GM18870 (cell line): ENCODE measurements around the gene ADCY6.
A peak's percentile ranks its signal among the peaks of the same experiment; 100 is the strongest.

ENCODE experiments used
- ATAC-seq: cut with Tn5 transposase; IDR thresholded peaks from one replicate; pipeline ENCODE4 v1.9.1; 2021; ENCODE audit warnings: moderate library complexity; ENCODE audit not compliant: unreplicated experiment

ADCY6 gene

GRCh38 chr12:48816143-48816854 is 27.4 kb upstream of the ADCY6 start:
- no peak for ATAC-seq

GRCh38 chr12:48815126-48816110 is 26.5 kb upstream of the ADCY6 start:
- ATAC-seq: no peak

GRCh38 chr12:48814262-48815125 is 25.6 kb upstream of the ADCY6 start:
- peak; percentile 52 for ATAC-seq

- ATAC-seq: no peak
These were observed 24.8 kb upstream of the ADCY6 start for GRCh38 chr12:48813465-48814261.

- ATAC-seq: no peak
These were observed 23.5 kb upstream of the ADCY6 start for GRCh38 chr12:48812389-48812788.

GRCh38 chr12:48811437-48812090 is 22.7 kb upstream of the ADCY6 start:
- ATAC-seq: no peak

GRCh38 chr12:48810903-48811431 is 22.1 kb upstream of the ADCY6 start:
- no peak for ATAC-seq

- ATAC-seq: no peak
These were observed 19.1 kb upstream of the ADCY6 start for GRCh38 chr12:48807981-48808380.

- ATAC-seq: no peak
These were observed 14.8 kb upstream of the ADCY6 start for GRCh38 chr12:48803675-48804074.

GRCh38 chr12:48800971-48801370 is 12.1 kb upstream of the ADCY6 start:
- ATAC-seq: no peak

GRCh38 chr12:48800457-48800856 is 11.6 kb upstream of the ADCY6 start:
- no peak for ATAC-seq

GRCh38 chr12:48796976-48797375 is 8.1 kb upstream of the ADCY6 start:
- no peak for ATAC-seq

GRCh38 chr12:48795550-48796455 is 6.9 kb upstream of the ADCY6 start:
- ATAC-seq: no peak

GRCh38 chr12:48794870-48795269 is 6.0 kb upstream of the ADCY6 start:
- no peak for ATAC-seq

GRCh38 chr12:48793696-48794095 is 4.8 kb upstream of the ADCY6 start:
- ATAC-seq: no peak

- no peak for ATAC-seq
These were observed 1.0 kb upstream of the ADCY6 start for GRCh38 chr12:48789858-48790326.

GRCh38 chr12:48788524-48788853 is 400 bp downstream of the ADCY6 start:
- no peak for ATAC-seq

- ATAC-seq: no peak
These were observed 932 bp downstream of the ADCY6 start for GRCh38 chr12:48787791-48788523.
